Astrocyte of the cerebellum (primary cell): ENCODE data around the gene ICAM5.

Experiments
- DNase-seq: peaks from one replicate; pipeline ENCODE4 v3.0.0-alpha.2; 2011; ENCODE audit warnings: low read depth
- H3K4me3 ChIP-seq: 2 replicates; pipeline ENCODE4 v1.5.1; 2011; ENCODE audit warnings: mild to moderate bottlenecking, low read depth, low read length, moderate library complexity
- CTCF ChIP-seq: IDR thresholded peaks from 2 replicates; pipeline ENCODE4 v1.5.1; 2012; ENCODE audit warnings: low read length, low read depth, moderate library complexity, mild to moderate bottlenecking; ENCODE audit errors: missing control alignments
- in situ Hi-C: cut with HindIII; loops from 2 replicates; pipeline ENCODE4 v1.10.0; 2017; ENCODE audit warnings: low sequenced_read_pairs

The ICAM5 gene

GRCh38 chr19:10291554-10292205 is 1.9 kb downstream of the ICAM5 start:
- H3K4me3 ChIP-seq, result peak overlapping the region; percentile 29
- DNase-seq, result no peak
- TF ChIP-seq CTCF, result no peak
- in situ Hi-C loops, result no loop called here

GRCh38 chr19:10292206-10292788 is 2.5 kb downstream of the ICAM5 start:
- in situ Hi-C loops, result no loop called here
- no peak for DNase-seq
- peak overlapping the region; percentile 29 for H3K4me3 ChIP-seq
- TF ChIP-seq CTCF, result no peak

- no peak for TF ChIP-seq CTCF
- in situ Hi-C loops, result no loop called here
- H3K4me3 ChIP-seq, result no peak overlapping the region
- DNase-seq, result no peak
These were observed 3.3 kb downstream of the ICAM5 start for GRCh38 chr19:10292789-10293636.

GRCh38 chr19:10293637-10294367 is 4.0 kb downstream of the ICAM5 start:
- in situ Hi-C loops, result no loop called here
- no peak for TF ChIP-seq CTCF
- no peak overlapping the region for H3K4me3 ChIP-seq
- DNase-seq, result no peak

GRCh38 chr19:10294368-10294697 is 4.6 kb downstream of the ICAM5 start:
- in situ Hi-C loops, result no loop called here
- no peak for TF ChIP-seq CTCF
- no peak for DNase-seq
- no peak overlapping the region for H3K4me3 ChIP-seq

- DNase-seq, result no peak
- in situ Hi-C loops, result no loop called here
- no peak for TF ChIP-seq CTCF
- no peak overlapping the region for H3K4me3 ChIP-seq
These were observed 5.6 kb downstream of the ICAM5 start for GRCh38 chr19:10295305-10295846.
